IPS-NIHi7 (cell line): ENCODE measurements around the gene ACTR3.
"Not testable (repeated sequence)": the region's sequence is repeated elsewhere in the genome, so short reads cannot be mapped to it uniquely, and the experiment has no call there.

Experiments used
- DNase-seq: peaks from one replicate; pipeline ENCODE4 v3.0.0; 2012; ENCODE audit warnings: mixed read lengths; ENCODE audit errors: extremely low spot score

Gene ACTR3

DNA sequence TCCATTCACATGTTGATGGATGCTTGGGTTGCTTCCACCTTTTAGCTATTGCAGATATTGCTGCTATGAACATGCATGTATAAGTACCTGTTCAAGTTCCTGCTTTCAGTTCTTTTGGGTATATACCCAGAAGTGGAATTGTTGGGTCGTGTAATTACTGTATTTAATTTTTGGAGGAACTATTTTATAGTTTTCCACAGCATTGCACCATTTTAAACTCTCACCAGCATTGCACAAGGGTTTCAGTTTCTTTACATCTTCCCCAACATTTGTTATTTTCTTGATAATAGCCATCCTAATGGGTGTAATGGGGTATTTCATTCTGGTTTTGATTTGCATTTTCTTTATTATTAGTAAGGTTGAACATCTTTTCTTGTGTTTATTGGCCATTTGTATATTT, 16.0 kb downstream of the ACTR3 start:
- no peak for DNase-seq

DNA sequence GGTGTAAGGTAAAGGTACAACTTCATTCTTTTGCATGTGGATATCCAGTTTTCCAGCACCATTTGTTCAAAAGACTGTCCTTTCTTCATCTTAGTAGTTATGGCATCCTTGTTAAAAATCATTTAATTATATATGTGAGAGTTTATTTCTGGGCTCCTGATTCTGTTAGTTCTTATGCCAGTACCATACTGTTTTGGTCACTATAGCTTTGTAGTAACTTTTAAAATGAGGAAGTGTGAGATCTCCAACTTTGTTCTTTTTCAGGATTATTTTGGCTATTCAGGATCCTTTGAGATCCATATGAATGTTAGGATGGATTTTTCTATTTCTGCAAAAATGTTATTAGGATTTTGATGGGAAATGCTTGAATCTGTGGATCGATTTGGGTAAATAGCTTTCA, 16.8 kb downstream of the ACTR3 start:
- no peak for DNase-seq

DNA sequence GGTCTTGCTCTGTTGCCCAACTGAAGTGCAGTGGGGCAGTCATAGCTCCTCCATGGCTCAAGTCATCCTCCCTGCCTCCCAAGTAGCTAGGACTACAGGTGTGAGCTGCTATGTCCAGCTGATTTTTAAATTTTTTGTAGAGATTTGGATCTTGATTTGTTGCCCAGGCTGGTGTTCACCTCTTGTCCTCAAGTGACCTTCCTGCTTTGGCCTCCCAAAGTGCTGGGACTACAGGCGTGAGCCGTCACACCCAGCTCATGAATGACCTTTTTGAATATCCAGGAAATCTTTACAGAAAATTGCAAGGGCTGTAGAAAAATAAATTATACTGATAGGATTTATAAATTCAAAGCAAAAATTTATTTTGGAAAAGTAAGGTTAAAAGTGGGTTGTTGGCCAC, 17.4 kb downstream of the ACTR3 start:
- DNase-seq, result no peak

DNA sequence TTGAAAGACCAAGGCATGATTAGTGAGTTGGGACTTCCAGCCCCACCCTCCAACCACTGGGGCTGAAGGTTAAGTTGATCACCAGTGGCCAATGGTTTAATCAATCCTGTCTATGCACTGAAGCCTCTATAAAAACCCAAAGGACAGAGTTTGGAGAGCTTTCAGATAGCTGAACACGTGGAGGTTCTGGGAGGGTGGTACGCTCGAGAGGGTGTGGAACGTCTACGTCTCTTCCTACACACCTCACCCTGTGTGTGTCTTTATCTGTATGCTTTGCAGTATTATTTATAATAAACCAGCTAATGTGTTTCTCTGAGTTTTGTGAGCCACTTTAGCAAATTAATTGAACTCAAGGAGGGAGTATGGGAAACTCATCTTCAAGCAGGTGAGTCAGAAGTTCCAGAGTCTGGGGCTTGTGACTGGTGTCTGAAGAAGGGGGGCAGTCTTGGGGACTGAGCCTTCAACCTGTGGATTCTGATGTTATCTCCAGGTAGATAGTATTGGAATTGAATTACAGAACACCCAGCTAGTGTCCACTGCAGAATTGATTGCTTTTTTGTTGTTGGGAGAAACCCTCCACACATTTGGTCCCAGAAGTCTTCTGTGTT, 20.3 kb downstream of the ACTR3 start:
- DNase-seq, result no peak

DNA sequence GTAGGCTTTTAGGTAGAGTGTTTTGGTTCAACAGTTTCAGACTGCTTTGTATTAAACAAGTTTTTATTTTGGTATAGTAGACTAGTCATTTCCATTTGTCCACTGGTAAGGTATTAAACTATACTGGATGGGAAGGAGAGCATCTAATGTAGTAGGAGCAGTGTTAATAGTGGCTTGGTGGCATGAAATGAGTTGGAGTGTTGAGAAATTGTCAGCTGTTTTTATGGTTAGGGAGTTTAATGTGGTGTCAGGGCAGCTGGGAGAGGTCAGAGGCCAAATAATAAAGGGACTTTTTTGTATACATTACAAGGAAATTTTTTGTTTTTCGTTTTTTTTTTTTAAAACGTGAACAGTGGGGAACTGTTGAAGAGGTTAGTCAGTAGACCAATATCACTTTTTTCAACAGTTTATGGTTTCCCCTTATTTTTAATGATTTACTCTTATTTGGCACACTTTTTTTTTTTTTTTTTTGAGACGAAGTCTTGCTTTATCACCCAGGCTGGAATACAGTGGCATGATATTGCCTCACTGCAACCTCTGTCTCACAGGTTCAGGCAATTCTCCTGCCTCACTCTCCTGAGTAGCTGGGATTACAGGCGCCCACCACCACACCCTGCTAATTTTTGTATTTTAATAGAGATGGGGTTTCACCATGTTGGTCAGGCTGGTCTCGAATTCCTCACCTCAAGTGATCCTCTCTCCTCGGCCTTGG, 21.2 kb downstream of the ACTR3 start:
- DNase-seq, result no peak

DNA sequence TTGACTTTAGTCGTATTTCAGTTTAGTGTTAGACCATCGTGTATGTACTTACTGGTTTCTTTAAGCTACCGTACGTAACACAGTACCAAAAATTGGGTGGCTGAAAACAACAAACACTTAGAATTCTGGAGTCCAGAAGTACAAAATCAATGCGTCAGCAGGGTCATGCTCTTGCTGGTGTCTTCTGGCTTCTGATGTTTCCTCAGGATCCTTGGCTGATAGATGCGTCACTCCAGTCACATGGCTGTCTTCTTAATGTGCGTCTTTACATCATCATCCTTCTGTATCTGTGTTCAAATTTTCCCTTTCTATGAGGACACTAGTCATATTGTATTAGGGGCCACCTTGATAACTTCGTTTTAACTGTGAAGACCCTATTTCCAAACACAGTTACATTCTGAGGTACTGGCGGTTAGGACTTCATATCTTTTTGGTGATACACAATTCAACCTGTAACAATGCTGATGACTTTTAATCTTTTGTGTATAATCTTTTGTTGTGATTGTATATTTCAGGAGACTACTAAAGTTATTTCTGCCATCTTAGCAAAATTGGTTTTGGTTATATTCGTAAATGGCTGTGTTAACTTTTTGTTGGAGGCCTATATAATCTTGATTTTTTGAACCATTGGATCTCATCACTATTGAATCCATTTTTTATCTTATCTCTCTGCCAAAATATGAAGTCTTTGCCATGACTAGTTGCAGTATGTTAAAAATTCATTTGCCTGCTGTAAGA, 25.4 kb downstream of the ACTR3 start:
- no peak for DNase-seq

DNA sequence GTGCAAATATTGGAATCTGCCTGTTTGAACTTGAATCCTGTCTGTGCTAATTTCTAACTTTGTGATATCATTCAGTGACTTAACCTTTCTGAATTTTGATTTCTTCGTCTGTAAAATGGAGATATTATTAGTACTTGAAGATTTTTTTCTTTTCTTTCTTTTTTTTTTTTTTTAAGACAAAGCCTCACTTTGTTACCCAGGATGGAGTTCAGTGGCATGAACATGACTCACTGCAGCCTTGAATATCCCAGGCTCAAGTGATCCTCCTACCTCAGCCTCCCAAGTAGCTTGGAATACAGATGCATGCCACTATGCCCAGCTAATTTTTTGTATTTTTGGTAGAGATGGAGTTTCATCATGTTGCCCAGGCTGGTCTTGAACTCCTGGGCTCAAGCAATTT, 28.3 kb downstream of the ACTR3 start:
- no peak for DNase-seq

DNA sequence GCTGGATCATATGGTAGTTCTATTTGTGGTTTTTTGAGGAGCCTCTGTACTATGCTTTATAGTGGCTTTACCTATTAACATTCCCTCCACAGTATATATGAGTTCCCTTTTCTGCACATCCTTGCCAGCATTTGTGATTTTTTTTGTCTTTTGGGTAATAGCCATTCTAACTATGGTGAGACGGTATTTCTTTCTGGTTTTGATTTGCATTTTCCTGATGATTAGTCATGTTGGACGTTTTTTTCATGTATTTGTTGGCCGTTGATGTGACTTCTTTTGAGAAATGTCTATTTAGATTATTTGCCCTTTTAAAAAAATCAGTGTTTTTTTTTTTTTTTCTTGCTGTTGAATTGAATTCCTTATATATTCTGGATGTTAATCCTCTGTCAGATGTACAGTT, 31.1 kb downstream of the ACTR3 start:
- DNase-seq, result no peak

DNA sequence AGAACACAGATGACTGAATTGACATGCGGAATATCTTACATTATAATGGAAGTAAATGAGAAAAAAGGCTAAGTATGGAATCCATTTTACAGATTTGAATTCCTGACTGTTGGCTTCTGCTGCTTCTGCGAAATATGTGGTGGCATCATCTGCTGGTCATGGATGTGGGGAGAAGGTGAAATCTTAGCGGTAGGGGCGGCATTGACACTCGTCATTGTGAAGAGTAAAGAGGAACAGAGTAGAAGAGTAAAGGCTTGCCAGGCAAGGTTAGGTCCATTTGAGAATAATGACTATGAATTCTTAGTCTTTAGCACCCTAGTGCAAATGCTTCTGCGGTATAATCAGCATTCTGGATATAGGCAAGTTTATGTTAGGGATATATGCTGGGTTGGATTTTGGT, 32.4 kb downstream of the ACTR3 start:
- no peak for DNase-seq

DNA sequence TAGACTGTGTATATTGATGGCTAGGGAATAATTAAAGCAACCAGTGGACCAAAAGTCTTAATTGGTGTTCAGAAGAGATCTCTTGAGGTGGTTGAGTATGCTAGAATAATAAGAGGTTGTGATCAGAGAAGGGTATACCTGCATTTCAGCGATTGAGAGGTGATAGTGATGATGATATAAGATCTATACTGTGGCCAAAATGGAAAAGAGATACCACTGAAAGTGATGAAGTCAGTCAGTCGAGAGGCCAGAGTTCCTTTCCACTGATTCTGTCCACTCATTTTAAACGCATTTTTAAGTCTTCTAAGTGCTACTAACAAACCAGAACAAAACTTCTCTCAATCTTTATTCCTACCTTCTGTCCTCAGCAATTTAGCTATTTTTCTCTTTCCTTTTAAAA, 32.9 kb downstream of the ACTR3 start:
- DNase-seq, result no peak

DNA sequence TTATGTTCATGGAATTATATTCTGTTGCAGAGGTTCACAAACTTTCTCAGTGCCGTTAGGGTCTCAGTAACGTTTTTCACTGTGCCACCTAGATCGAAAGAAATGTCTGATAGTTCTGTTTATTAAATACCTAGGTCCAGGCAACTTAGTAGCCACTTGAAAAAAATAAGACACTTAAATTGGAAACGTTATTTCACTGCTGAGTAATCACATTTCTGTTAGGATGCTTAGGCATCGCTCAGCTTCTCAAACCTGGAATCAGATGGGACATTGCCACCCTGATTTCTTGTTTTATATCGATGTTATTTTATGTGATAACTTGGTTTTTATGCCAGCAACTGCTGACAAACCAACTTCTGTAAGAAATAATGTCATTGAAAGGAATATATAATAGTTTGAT, 36.0 kb downstream of the ACTR3 start:
- DNase-seq, result no peak

DNA sequence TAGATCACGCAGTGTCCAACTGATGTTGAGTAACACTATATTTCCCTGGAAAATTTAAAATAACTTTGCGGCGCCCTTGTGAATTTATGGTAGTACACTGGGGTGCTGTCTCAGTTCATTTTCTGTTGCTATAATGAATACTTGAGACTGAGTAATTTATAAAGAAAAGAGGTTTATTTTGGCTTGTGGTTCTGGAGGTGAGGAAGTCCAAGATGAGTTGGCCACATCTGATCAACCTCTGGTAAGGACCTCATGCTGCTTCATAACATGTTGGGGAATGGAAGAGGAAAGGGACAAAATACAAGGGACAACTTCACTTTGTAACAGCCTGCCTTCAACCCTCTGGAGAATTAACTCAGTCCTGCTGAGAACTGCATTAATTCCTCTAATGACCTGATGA, 36.4 kb downstream of the ACTR3 start:
- DNase-seq, result no peak

DNA sequence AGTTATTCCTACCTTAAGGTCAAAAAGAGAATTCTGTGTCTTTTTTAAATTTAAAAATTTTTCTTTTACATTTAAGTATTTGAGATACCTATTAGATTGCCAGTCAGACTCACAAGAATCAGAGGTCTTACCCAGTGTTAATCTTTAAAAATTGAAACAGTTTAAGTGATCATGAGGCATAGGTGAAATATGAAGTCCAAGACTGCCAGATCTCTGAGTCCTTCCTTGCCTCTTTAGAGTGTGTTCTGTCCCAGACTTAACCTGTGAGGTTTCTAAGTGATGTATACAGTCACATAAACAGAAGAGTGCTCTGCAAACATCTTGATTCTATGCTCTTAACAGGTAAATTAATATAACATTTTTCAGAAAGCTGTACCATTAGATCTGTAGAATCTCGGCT, 40.6 kb downstream of the ACTR3 start:
- DNase-seq, result no peak

DNA sequence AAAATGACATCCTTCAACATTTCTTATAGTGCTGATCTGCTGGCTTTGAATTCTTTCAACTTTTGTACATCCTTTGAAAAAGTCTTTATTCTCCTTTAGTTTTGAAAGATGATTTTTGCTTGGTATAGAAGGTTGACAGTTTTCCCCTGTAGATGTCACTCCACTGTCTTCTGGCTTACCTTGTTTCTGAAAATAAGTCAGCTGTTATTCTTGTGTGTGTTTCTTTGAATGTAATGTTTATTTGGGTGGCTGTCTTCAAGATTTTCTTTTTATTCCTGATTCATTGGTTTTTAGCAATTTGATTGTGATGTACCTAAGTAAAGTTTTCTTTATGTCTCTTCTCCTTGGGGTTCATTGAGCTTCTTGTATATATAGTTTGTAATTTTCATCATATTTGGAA, 47.6 kb downstream of the ACTR3 start:
- no peak for DNase-seq

DNA sequence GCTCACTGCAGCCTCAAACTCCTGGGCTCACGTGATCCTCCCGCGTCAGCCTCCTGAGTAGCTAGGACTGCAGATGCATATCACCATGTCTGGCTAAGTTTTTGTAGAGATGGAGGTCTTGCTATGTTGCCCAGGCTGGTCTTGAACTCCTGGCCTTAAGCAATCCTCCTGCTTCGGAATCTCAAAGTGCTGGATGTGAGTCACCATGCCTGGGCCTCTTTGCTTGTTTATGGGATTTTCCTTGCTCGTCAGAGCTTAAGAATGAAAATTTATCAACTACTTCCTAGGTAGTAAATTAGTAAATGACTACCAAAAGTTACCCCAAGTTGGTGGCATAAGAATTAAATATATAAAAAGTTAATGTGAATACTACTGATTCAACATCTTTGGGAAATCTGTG, 51.0 kb downstream of the ACTR3 start:
- DNase-seq, result no peak

DNA sequence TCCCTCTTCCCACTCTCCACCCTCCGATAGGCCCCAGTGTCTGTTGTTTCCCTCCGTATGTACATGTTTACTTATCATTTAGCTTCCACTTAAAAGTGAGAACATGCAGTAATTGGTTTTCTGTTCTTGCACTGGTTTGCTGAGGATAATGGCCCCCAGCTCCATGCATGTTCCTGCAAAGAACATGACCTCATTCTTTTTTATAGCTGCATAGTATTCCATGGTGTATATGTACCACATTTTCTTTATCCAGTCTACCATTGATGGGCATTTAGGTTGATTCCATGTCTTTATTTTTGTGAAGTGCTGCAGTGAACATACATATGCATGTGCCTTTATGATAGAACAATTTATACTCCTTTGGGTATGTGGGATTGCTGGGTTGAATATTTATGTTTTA, 55.9 kb downstream of the ACTR3 start:
- not testable (repeated sequence) for DNase-seq

DNA sequence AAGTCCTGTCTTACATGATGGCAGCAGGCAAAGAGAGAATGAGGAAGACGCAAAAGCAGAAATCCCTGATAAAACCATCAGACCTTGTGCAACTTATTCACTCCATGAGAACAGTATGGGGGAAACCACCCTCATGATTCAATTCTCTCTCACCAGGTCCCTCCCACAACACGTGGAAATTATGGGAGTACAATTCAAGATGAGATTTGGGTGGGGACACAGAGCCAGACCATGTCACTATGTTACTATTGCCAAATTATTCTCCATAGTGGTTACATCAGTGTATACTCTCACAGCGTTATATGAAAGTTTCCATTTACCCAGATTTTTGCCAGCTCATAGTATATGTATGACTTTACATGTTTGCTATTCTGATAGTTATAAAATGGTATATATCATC, 61.0 kb downstream of the ACTR3 start:
- not testable (repeated sequence) for DNase-seq

DNA sequence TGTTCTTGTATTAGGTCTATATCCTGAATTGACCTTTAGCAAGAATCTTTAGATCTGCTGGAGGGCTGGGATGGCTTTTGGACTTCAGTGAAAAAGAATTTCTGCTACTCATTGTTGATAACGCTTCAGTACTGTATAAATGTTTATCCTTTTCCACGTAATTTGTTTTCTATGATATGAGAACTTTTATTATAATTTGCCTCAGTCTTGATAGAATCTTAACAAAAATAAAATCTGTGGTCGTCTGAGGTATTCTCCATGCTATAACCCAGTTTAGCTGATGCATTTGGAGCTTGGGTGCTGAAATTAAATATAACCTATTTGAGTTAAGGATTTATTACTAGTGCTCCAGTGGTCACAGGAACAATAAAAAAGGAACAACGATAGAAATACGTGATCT, 71.1 kb downstream of the ACTR3 start:
- no peak for DNase-seq

DNA sequence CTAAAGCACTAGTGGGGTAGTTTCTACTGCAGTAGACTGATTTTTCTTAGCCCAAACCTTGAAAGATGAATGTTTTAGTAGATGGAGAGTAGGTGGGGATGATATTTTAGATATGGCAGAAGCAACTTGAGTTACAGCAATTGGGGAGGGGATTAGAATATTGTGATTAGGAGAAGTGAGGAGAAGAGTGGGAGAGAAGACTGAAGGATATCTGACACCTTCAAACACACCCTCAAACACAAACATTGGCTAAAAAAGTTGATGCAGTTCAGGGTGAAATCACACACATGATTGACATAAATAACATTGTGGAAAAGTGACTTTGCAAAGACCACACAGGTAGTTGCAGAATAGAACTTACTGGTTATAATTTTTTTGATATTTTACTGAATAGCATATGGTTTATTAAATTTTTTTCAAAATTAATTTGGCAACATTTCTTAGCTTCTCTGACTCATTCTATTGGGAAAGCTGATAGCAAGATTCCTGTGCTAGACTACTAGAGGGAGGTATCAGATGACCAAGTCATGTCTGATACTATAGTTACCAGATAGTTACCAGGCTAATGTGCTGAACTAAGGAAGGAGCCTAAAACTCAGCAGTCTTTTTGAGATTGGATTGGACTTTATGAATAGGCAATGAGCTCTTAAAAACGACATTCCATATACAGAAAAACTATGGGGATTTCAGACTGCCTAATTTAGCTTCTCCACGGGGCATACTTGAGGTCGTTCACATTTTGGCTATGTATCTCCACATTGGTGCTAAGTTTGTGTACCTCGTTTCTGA, 73.0 kb downstream of the ACTR3 start:
- DNase-seq, result no peak

DNA sequence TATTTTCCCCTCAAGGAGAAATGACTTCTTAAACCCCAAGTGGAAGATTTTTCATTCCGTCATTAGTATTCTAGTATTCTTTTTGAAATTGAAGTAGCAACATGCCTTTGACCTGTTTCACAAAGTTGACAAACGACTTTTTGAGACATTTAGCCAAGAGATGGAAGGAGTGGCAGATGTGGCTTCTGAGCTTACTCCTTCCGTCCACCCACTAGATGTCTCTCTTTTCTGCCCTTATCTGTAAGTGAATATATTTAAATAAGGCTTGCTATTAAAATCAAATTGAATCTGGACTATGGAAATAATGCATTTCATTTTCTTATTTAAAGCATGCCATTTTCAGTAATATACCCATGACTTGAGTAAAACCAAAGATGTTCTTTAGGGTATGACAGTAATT, 74.1 kb downstream of the ACTR3 start:
- DNase-seq, result no peak

DNA sequence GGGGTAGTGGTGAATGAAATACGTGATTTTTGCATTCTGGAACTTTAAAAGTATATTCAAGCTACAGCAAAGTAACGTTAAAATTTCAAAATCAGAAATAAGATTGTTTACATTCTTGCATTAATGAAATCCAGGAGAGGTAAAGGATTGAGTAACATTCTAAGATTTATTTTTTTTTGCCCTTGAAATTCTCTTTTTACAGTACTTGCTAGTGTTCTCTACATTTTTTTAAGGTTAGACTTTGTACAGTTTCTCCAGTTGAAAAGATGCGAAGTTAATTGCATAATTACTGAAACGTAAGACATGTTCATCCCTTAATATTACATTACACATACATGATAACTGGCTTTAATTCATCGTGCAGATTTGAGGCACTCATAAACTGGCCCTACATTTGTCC, 74.5 kb downstream of the ACTR3 start:
- DNase-seq, result no peak

DNA sequence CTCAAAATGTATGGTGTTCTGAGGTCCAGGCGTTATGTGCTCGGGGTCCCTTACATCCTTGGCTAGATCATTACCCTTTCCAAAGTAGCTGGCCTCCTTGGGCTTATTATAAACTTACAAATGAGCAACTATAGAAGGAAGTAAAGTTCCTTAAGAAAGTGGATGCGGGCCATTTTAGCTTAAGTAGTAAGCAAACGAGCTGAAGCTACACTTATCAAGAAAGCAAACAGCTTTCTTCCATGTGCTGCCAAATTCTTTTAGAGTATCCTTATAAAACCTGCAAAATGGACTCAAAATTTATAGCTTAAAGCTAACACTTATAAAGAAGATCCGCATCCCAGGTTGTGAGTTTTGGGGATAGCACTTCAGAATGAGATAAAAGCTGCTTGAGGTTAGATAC, 75.3 kb downstream of the ACTR3 start:
- no peak for DNase-seq
